Calu3 (cell line): Measurements from ENCODE around the gene IFNLR1. TPM values are rescaled to one million over a fixed set of nuclear protein-coding genes. Genes with fewer than 3 reads are reported as not detected.

Experiments used
- BruUV-seq: library from RNA; stranded (reverse); fragments of 400-500 nt; replicated peaks from 2 replicates; lab custom pipeline; 2021; lab: Mats Ljungman, UMichigan
- CTCF ChIA-PET: fragments of 300-600 bp; sonication (Branson Sonifier 250); formaldehyde crosslinking; loops from one replicate; lab custom pipeline; 2022; ENCODE audit warnings: antibody characterized with exemption; lab: Charles Lee
- DNase-seq: peaks from one replicate; pipeline ENCODE4 v3.0.0; 2022
- H3K27ac Mint-ChIP-seq: one replicate; pipeline ENCODE4 v1.8.0; 2022; ENCODE audit warnings: mixed read lengths; ENCODE audit not compliant: unreplicated experiment
- H3K27me3 Mint-ChIP-seq: one replicate; pipeline ENCODE4 v1.8.0; 2022; ENCODE audit warnings: mixed read lengths; ENCODE audit not compliant: unreplicated experiment
- H3K36me3 Mint-ChIP-seq: one replicate; pipeline ENCODE4 v1.8.0; 2022; ENCODE audit warnings: mild to moderate bottlenecking, moderate library complexity, mixed read lengths; ENCODE audit not compliant: insufficient read depth, unreplicated experiment
- H3K4me1 Mint-ChIP-seq: one replicate; pipeline ENCODE4 v1.8.0; 2022; ENCODE audit warnings: mild to moderate bottlenecking, low read depth, mixed read lengths; ENCODE audit not compliant: unreplicated experiment
- H3K4me3 Mint-ChIP-seq: one replicate; pipeline ENCODE4 v1.8.0; 2022; ENCODE audit warnings: mild to moderate bottlenecking, low read depth, moderate library complexity, mixed read lengths; ENCODE audit not compliant: unreplicated experiment
- H3K9me3 Mint-ChIP-seq: one replicate; pipeline ENCODE4 v1.8.0; 2022; ENCODE audit warnings: low read depth, mixed read lengths; ENCODE audit not compliant: unreplicated experiment
- intact Hi-C: fragments of 100-400 bp; cut with micrococcal nuclease; formaldehyde crosslinking; loops from one replicate; pipeline ENCODE4 v1.10.0; 2022; ENCODE audit not compliant: unreplicated experiment
- total RNA-seq: library from RNA; stranded (reverse); gene quantifications from 2 replicates; pipeline ENCODE4 v1.2.3, GENCODE V29; 2022
- TF ChIP-seq, protein P1 (sequence below): fragments of 200-600 bp; IDR thresholded peaks from one replicate; pipeline ENCODE4 v1.8.0; 2022; ENCODE audit warnings: antibody characterized with exemption; ENCODE audit not compliant: unreplicated experiment

The IFNLR1 gene
- total RNA-seq, 1 experiment from 2014 or later, result 4.5 TPM

DNA sequence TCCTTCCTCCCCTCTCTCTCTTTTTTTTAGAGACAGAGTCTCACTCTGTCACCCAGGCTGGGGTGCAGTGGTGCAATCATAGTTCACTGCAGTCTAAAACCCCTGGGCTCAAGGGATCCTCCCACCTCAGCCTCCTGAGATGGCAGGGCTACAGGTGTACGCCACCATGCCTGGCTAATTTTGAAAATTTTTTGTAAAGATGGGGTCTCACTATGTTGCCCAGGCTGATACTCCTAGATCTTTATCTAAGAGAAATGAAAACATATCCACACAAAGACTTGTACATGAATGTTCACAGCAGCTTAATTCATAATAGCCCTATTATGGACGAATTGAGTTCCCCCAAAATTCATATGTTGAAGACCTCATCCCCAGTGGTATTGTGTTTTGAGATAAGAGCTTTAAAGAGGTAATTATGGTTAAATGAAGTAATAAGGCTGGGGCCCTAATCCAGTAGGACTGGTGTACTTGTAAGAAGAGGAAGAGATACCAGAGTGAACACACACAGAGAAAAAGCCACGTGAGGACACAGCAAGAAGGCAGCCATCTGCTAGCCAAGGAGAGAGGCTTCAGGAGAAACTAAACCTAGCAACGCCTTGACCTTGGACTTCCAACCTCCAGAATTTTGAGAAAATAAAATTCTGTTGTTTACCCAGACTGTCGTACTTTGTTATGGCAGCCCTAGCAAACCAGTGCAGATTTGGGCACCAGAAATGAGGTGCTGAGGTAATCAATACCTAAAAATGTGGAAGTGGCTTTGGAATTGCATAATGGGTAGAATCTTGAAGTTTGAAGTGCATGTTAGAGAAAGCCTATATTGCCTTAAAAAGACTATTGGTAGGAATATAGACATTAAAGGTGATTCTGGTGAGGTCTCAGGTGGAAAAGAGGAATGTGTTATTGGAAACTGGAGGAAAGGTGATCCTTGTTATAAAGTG, 13.2 kb downstream of the IFNLR1 start:
- CTCF ChIA-PET, result no interaction called here
- H3K4me3 Mint-ChIP-seq, result no peak overlapping the region
- H3K27me3 Mint-ChIP-seq, result no peaks in the 10 kb centered on the region
- H3K27ac Mint-ChIP-seq, result no peak overlapping the region
- TF ChIP-seq, protein P1, sequence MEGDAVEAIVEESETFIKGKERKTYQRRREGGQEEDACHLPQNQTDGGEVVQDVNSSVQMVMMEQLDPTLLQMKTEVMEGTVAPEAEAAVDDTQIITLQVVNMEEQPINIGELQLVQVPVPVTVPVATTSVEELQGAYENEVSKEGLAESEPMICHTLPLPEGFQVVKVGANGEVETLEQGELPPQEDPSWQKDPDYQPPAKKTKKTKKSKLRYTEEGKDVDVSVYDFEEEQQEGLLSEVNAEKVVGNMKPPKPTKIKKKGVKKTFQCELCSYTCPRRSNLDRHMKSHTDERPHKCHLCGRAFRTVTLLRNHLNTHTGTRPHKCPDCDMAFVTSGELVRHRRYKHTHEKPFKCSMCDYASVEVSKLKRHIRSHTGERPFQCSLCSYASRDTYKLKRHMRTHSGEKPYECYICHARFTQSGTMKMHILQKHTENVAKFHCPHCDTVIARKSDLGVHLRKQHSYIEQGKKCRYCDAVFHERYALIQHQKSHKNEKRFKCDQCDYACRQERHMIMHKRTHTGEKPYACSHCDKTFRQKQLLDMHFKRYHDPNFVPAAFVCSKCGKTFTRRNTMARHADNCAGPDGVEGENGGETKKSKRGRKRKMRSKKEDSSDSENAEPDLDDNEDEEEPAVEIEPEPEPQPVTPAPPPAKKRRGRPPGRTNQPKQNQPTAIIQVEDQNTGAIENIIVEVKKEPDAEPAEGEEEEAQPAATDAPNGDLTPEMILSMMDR, result no peak
- intact Hi-C loops, result no loop called here
- H3K36me3 Mint-ChIP-seq, result no peaks in the 10 kb centered on the region
- peaks cover 14% of the 10 kb centered on the region for H3K4me1 Mint-ChIP-seq
- H3K9me3 Mint-ChIP-seq, result no peaks in the 10 kb centered on the region
- no TSS peak for BruUV-seq
- no peak for DNase-seq

DNA sequence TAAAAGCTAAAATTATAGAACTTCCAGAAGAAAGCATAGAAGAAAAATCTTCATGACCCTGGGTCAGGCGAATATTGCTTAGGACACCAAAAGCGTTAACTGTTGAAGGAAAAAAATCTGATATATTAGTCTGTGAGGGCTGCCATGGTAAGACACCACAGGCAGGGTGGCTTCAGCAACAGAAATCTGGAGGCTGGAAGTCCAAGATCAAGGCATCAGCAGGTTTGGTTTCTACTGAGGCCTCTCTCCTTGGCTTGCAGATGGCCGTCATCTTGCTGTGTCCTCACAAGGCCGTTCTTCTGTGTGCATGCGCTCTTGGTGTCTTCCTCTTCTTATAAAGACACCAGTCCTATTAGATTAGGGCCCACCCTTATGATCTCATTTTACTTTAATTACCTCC, 14.5 kb downstream of the IFNLR1 start:
- CTCF ChIA-PET, result no interaction called here
- BruUV-seq, result no TSS peak
- H3K27ac Mint-ChIP-seq, result no peak overlapping the region
- H3K4me1 Mint-ChIP-seq, result peaks cover 14% of the 10 kb centered on the region
- H3K27me3 Mint-ChIP-seq, result no peaks in the 10 kb centered on the region
- H3K9me3 Mint-ChIP-seq, result no peaks in the 10 kb centered on the region
- no peak for DNase-seq
- intact Hi-C loops, result no loop called here
- TF ChIP-seq, protein P1, result no peak
- no peak overlapping the region for H3K4me3 Mint-ChIP-seq
- no peaks in the 10 kb centered on the region for H3K36me3 Mint-ChIP-seq

DNA sequence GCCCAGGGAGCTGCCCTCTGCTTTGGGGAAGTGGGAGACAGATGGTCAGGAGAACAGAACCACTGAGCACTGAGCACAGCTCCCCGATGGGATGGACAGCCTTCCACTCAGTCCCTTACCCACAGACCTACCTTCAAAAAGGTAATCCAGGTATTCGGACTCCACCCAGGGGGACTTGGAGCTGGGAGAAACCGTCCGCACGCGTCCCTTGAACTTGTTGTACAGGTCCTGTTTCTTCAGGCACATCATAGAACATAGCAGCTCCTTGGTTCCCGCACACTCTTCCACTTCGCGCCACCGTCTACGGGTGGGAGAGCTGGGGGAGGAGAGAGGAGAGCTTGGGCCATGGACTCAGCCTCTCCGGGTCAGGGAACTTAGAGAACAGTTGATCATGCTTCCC, 17.8 kb downstream of the IFNLR1 start:
- no TSS peak for BruUV-seq
- intact Hi-C loops, result no loop called here
- no peaks in the 10 kb centered on the region for H3K27me3 Mint-ChIP-seq
- H3K4me3 Mint-ChIP-seq, result no peak overlapping the region
- CTCF ChIA-PET, result no interaction called here
- H3K9me3 Mint-ChIP-seq, result no peaks in the 10 kb centered on the region
- TF ChIP-seq, protein P1, result no peak
- H3K36me3 Mint-ChIP-seq, result peaks cover 5% of the 10 kb centered on the region
- H3K4me1 Mint-ChIP-seq, result peaks cover 4% of the 10 kb centered on the region
- H3K27ac Mint-ChIP-seq, result no peak overlapping the region
- no peak for DNase-seq

DNA sequence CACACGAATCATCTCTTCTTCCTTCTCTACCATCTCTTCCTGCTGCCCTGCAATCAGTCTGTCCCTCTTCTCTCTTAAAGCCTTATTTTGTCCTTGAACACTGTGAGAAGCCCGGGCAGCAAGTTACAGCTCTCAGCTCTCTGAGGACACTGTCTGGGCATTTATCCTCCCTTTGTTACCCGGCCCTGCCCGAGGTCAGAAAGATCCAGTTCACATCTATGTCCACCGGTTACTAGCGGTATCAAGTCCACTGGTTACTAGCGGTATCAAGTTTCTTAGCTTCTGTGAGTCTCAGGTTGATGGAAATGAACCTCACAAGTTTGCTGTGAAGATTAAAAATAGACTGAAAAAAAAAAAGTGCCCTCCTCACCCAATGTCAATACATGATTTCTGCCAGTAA, 18.8 kb downstream of the IFNLR1 start:
- BruUV-seq, result no TSS peak
- Mint-ChIP-seq H3K9me3 (no peaks in the 10 kb centered on the region), H3K4me1 (no peaks in the 10 kb centered on the region), H3K27ac (no peak overlapping the region), H3K36me3 (peaks cover 5% of the 10 kb centered on the region), H3K27me3 (no peaks in the 10 kb centered on the region), H3K4me3 (no peak overlapping the region)
- TF ChIP-seq, protein P1, result no peak
- no peak for DNase-seq
- CTCF ChIA-PET, result no interaction called here
- intact Hi-C loops, result no loop called here
